GM12878 (cell line): ENCODE data around the gene TFR2. TPM values are rescaled to one million over a fixed set of nuclear protein-coding genes. Genes with fewer than 3 reads are reported as not detected.

Experiments
- ATAC-seq: fragments of 200-7000 bp; cut with Tn5 transposase; 3 replicates; pipeline ENCODE4 v1.9.1; 2020; ENCODE audit warnings: mild to moderate bottlenecking, moderate library complexity
- BruUV-seq: library from RNA; stranded (reverse); fragments of 400-500 nt; replicated peaks from 2 replicates; lab custom pipeline; 2021; lab: Mats Ljungman, UMichigan
- CTCF ChIA-PET: fragments of 300-600 bp; sonication (Branson Sonifier 250); formaldehyde crosslinking; extraction: SDS; loops from one replicate; lab custom pipeline; 2021; ENCODE audit warnings: inconsistent platforms; lab: Yijun Ruan, JAX
- POLR2A ChIA-PET: fragments of 350-600 bp; formaldehyde crosslinking; extraction: SDS; loops from one replicate; lab custom pipeline; 2021; ENCODE audit warnings: inconsistent platforms; lab: Charles Lee
- RAD21 ChIA-PET: fragments of 300-600 bp; sonication (Branson Sonifier 250); formaldehyde crosslinking; loops from one replicate; lab custom pipeline; 2023; ENCODE audit warnings: antibody characterized with exemption; ENCODE audit not compliant: unreplicated experiment; lab: Charles Lee
- SMC1A ChIA-PET: fragments of 300-600 bp; sonication (Branson Sonifier 250); formaldehyde crosslinking; loops from one replicate; lab custom pipeline; 2023; ENCODE audit not compliant: unreplicated experiment, uncharacterized antibody; lab: Charles Lee
- DNase-seq: peaks from one replicate; pipeline ENCODE4 v3.0.0-alpha.2; 2011; ENCODE audit warnings: low read depth, low spot score
- FAIRE-seq: peaks from 3 replicates; lab custom pipeline; 2011; peaks lifted over from hg19 to GRCh38; lab: Jason Lieb, UNC
- H2AFZ ChIP-seq: 2 replicates; pipeline ENCODE4 v1.6.0; 2011; ENCODE audit warnings: low read depth, low read length, control low read depth; ENCODE audit not compliant: control insufficient read depth
- H3K27ac ChIP-seq: 2 replicates; pipeline ENCODE4 v1.5.1; 2011; ENCODE audit warnings: control low read depth; ENCODE audit not compliant: control insufficient read depth, insufficient read depth
- H3K27me3 ChIP-seq, 2 experiments: replicated peaks in 1 of 2; 2 replicates each; pipeline versions ENCODE4 v1.6.0 to v1.6.1; 2011; ENCODE audit warnings: low read length in 1 of 2; ENCODE audit not compliant: control insufficient read depth in 2 of 2, insufficient read depth in 2 of 2
- H3K36me3 ChIP-seq, 2 experiments: 2 replicates each; pipeline ENCODE4 v1.5.1; 2011; ENCODE audit warnings: low read length in 1 of 2; ENCODE audit not compliant: control insufficient read depth in 2 of 2, insufficient read depth in 2 of 2
- H3K4me1 ChIP-seq: 2 replicates; pipeline ENCODE4 v1.6.1; 2011; ENCODE audit warnings: mild to moderate bottlenecking, low read length, moderate library complexity, mixed read lengths; ENCODE audit not compliant: control insufficient read depth, insufficient read depth
- H3K4me2 ChIP-seq: 2 replicates; pipeline ENCODE4 v1.6.0; 2011; ENCODE audit warnings: control low read depth; ENCODE audit not compliant: control insufficient read depth, insufficient read depth
- H3K4me3 ChIP-seq: fragments of 200-600 bp; sonication (generic); 2 replicates; pipeline ENCODE4 v1.5.1; 2016
- H3K79me2 ChIP-seq: 2 replicates; pipeline ENCODE4 v1.6.0; 2011; ENCODE audit warnings: low read length; ENCODE audit not compliant: control insufficient read depth, insufficient read depth
- H3K9ac ChIP-seq: 2 replicates; pipeline ENCODE4 v1.8.0; 2011; ENCODE audit warnings: low read length, control low read depth, mixed read lengths; ENCODE audit not compliant: control insufficient read depth, insufficient read depth
- H3K9me3 ChIP-seq: replicated peaks from 3 replicates; pipeline ENCODE4 v1.5.1; 2011; ENCODE audit warnings: mild to moderate bottlenecking, low read length; ENCODE audit not compliant: control insufficient read depth, insufficient read depth
- H4K20me1 ChIP-seq: 2 replicates; pipeline ENCODE4 v1.6.0; 2011; ENCODE audit not compliant: control insufficient read depth, insufficient read depth
- EED ChIP-seq: sonication (generic); IDR thresholded peaks from 2 replicates; pipeline ENCODE4 v1.6.1; 2016; ENCODE audit warnings: antibody characterized with exemption, low read depth
- FOXK2 ChIP-seq: fragments of 450-650 bp; IDR thresholded peaks from 2 replicates; pipeline ENCODE4 v1.6.1; 2017; ENCODE audit warnings: mild to moderate bottlenecking, moderate library complexity
- JUNB ChIP-seq: IDR thresholded peaks from 2 replicates; pipeline ENCODE4 v1.6.1; 2016; ENCODE audit warnings: antibody characterized with exemption, mild to moderate bottlenecking
- MXI1 ChIP-seq: fragments of 150-350 bp; IDR thresholded peaks from 2 replicates; pipeline ENCODE4 v1.6.1; 2011; ENCODE audit warnings: low read depth, mild to moderate bottlenecking, inconsistent platforms, low read length, improper control_type of control experiment
- MYC ChIP-seq: IDR thresholded peaks from 2 replicates; pipeline ENCODE4 v1.6.1; 2011; ENCODE audit warnings: mild to moderate bottlenecking, low read length, moderate library complexity, inconsistent platforms; ENCODE audit not compliant: insufficient read depth, insufficient replicate concordance, insufficient read length, severe bottlenecking
- POLR2A ChIP-seq: IDR thresholded peaks from 2 replicates; pipeline ENCODE4 v1.6.1; 2011; ENCODE audit warnings: low read depth, mild to moderate bottlenecking, low read length
- SRF ChIP-seq, 2 experiments: IDR thresholded peaks; 2 replicates each; pipeline ENCODE4 v1.6.1; 2011; ENCODE audit warnings: low read depth in 2 of 2, low read length in 2 of 2, mild to moderate bottlenecking in 1 of 2, moderate library complexity in 1 of 2
- ZNF274 ChIP-seq: IDR thresholded peaks from one replicate; pipeline ENCODE4 v1.8.0; 2011; ENCODE audit not compliant: insufficient read length, insufficient read depth
- ZNF622 ChIP-seq: fragments of 450-650 bp; IDR thresholded peaks from 2 replicates; pipeline ENCODE4 v1.6.1; 2017; ENCODE audit warnings: mild to moderate bottlenecking, inconsistent platforms
- WGBS: methylation state at CpG from one replicate; pipeline ENCODE4 v1.1.6; 2016; ENCODE audit warnings: low lambda C conversion rate; ENCODE audit not compliant: insufficient replicate concordance, insufficient coverage; ENCODE audit errors: missing lambda C conversion rate; 5-methylcytosine and 5-hydroxymethylcytosine counted together
- in situ Hi-C: fragments of 300-500 bp; cut with MboI; formaldehyde crosslinking; loops from 9 replicates; pipeline ENCODE4 v1.14.3; 2018; ENCODE audit warnings: mixed read lengths
- intact Hi-C: fragments of 100-400 bp; cut with micrococcal nuclease; formaldehyde crosslinking; loops from one replicate; pipeline ENCODE4 v1.14.2; 2022; ENCODE audit not compliant: unreplicated experiment
- polyA plus RNA-seq, 11 experiments: library from polyadenylated mRNA; depleted of rRNA in 4 of 11; unstranded in 6 of 11; stranded (reverse) in 5 of 11; fragments of >200 nt; fragmentation: Nextera tagmentation in 4 of 11; fragmentation: Illumina TruSeq in 1 of 11; extraction: Ambion mirVana in 4 of 11; extraction: Trizol in 1 of 11; gene quantifications; 1 replicate in 1 of 11; 2 replicates in 10 of 11; pipeline versions ENCODE4 v1.2.1 to v1.2.3, GENCODE V29; 2011 to 2016; ENCODE audit warnings: inconsistent platforms in 2 of 11, missing spikeins in 2 of 11, low read depth in 1 of 11
- total RNA-seq, 4 experiments: library from RNA; depleted of rRNA in 3 of 4; stranded (reverse); fragments of >200 nt in 3 of 4; fragmentation: Illumina TruSeq in 1 of 4; extraction: Trizol in 1 of 4; gene quantifications; 2 replicates each; pipeline versions ENCODE4 v1.2.1 to v1.2.3, GENCODE V29; 2013 to 2021
- TF ChIP-seq, protein P1 (sequence below): fragments of 450-650 bp; IDR thresholded peaks from 2 replicates; pipeline ENCODE4 v1.6.1; 2017; ENCODE audit warnings: mild to moderate bottlenecking, moderate library complexity
- TF ChIP-seq, protein P2 (sequence below): fragments of 450-650 bp; IDR thresholded peaks from 2 replicates; pipeline ENCODE4 v1.6.1; 2018; ENCODE audit warnings: borderline replicate concordance, mild to moderate bottlenecking; ENCODE audit not compliant: partially characterized antibody
- TF ChIP-seq, protein P3 (sequence below): fragments of 150-350 bp; IDR thresholded peaks from 2 replicates; pipeline ENCODE4 v1.6.1; 2016; ENCODE audit warnings: low read depth, low read length

The TFR2 gene
- total and polyA plus RNA-seq, 10 of the 15 experiments (the other 5 are each of a cell fraction or from before 2014, with no cell fraction given), result 0.30 to 7.2 (median 1.8) TPM

DNA sequence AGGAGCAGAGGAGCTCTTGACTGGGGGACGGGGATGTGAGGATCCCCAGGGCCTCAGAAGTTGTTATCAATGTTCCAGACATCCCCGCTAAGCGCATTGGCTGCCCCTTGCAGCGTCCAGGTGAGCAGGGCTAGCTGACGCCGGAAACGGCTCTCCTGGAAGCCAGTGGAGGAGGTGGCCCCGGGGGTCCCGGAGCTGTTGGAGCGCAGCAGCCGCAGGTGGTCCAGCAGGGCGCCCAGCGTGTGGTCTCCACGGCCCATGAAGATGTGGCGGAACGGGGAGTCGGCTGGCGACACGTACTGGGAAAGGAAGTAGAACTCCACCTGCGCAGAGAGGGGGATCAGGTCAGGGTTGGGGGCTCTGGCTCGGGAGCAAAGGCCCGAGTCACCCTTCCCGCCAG is 20.5 kb downstream of the TFR2 start:
- Histone ChIP-seq H3K9ac (no peak overlapping the region), H3K27me3 (no peaks in the 10 kb centered on the region), H3K27ac (no peak overlapping the region), H3K4me2 (no peak overlapping the region), H4K20me1 (no peaks in the 10 kb centered on the region), H2AFZ (no peak overlapping the region), H3K36me3 (no peaks in the 10 kb centered on the region), H3K4me3 (no peak overlapping the region), H3K79me2 (no peaks in the 10 kb centered on the region), H3K4me1 (no peaks in the 10 kb centered on the region), H3K9me3 (no peaks in the 10 kb centered on the region)
- intact Hi-C loops (no loop called here), in situ Hi-C loops (no loop called here)
- no peak for FAIRE-seq
- BruUV-seq, result no TSS peak
- RAD21 ChIA-PET, result no interaction called here
- CTCF ChIA-PET, result no interaction called here
- SMC1A ChIA-PET, result no interaction called here
- no peak for ATAC-seq
- no peak for DNase-seq
- WGBS, result 82% methylated on average over 17 of the region's 23 CpGs
- POLR2A ChIA-PET, result no interaction called here
- no peak for TF ChIP-seq MXI1
- TF ChIP-seq EED, result no peak
- no peak for TF ChIP-seq SRF (IDR thresholded peaks at IDR 0.05; ENCODE audit: low read depth in 2 of 2, low read length in 2 of 2)
- TF ChIP-seq POLR2A, result no peak
- no peak for TF ChIP-seq MYC
- TF ChIP-seq, protein P1, sequence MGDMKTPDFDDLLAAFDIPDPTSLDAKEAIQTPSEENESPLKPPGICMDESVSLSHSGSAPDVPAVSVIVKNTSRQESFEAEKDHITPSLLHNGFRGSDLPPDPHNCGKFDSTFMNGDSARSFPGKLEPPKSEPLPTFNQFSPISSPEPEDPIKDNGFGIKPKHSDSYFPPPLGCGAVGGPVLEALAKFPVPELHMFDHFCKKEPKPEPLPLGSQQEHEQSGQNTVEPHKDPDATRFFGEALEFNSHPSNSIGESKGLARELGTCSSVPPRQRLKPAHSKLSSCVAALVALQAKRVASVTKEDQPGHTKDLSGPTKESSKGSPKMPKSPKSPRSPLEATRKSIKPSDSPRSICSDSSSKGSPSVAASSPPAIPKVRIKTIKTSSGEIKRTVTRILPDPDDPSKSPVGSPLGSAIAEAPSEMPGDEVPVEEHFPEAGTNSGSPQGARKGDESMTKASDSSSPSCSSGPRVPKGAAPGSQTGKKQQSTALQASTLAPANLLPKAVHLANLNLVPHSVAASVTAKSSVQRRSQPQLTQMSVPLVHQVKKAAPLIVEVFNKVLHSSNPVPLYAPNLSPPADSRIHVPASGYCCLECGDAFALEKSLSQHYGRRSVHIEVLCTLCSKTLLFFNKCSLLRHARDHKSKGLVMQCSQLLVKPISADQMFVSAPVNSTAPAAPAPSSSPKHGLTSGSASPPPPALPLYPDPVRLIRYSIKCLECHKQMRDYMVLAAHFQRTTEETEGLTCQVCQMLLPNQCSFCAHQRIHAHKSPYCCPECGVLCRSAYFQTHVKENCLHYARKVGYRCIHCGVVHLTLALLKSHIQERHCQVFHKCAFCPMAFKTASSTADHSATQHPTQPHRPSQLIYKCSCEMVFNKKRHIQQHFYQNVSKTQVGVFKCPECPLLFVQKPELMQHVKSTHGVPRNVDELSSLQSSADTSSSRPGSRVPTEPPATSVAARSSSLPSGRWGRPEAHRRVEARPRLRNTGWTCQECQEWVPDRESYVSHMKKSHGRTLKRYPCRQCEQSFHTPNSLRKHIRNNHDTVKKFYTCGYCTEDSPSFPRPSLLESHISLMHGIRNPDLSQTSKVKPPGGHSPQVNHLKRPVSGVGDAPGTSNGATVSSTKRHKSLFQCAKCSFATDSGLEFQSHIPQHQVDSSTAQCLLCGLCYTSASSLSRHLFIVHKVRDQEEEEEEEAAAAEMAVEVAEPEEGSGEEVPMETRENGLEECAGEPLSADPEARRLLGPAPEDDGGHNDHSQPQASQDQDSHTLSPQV, result no peak
- TF ChIP-seq, protein P2, sequence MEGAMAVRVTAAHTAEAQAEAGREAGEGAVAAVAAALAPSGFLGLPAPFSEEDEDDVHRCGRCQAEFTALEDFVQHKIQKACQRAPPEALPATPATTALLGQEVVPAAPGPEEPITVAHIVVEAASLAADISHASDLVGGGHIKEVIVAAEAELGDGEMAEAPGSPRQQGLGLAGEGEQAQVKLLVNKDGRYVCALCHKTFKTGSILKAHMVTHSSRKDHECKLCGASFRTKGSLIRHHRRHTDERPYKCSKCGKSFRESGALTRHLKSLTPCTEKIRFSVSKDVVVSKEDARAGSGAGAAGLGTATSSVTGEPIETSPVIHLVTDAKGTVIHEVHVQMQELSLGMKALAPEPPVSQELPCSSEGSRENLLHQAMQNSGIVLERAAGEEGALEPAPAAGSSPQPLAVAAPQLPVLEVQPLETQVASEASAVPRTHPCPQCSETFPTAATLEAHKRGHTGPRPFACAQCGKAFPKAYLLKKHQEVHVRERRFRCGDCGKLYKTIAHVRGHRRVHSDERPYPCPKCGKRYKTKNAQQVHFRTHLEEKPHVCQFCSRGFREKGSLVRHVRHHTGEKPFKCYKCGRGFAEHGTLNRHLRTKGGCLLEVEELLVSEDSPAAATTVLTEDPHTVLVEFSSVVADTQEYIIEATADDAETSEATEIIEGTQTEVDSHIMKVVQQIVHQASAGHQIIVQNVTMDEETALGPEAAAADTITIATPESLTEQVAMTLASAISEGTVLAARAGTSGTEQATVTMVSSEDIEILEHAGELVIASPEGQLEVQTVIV, result no peak
- TF ChIP-seq, protein P3, sequence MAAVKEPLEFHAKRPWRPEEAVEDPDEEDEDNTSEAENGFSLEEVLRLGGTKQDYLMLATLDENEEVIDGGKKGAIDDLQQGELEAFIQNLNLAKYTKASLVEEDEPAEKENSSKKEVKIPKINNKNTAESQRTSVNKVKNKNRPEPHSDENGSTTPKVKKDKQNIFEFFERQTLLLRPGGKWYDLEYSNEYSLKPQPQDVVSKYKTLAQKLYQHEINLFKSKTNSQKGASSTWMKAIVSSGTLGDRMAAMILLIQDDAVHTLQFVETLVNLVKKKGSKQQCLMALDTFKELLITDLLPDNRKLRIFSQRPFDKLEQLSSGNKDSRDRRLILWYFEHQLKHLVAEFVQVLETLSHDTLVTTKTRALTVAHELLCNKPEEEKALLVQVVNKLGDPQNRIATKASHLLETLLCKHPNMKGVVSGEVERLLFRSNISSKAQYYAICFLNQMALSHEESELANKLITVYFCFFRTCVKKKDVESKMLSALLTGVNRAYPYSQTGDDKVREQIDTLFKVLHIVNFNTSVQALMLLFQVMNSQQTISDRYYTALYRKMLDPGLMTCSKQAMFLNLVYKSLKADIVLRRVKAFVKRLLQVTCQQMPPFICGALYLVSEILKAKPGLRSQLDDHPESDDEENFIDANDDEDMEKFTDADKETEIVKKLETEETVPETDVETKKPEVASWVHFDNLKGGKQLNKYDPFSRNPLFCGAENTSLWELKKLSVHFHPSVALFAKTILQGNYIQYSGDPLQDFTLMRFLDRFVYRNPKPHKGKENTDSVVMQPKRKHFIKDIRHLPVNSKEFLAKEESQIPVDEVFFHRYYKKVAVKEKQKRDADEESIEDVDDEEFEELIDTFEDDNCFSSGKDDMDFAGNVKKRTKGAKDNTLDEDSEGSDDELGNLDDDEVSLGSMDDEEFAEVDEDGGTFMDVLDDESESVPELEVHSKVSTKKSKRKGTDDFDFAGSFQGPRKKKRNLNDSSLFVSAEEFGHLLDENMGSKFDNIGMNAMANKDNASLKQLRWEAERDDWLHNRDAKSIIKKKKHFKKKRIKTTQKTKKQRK, result no peak
- TF ChIP-seq ZNF274, result no peak
- TF ChIP-seq FOXK2, result no peak
- TF ChIP-seq ZNF622, result no peak
- TF ChIP-seq JUNB, result no peak
